ENCODE results near the gene JADE1.

DNA sequence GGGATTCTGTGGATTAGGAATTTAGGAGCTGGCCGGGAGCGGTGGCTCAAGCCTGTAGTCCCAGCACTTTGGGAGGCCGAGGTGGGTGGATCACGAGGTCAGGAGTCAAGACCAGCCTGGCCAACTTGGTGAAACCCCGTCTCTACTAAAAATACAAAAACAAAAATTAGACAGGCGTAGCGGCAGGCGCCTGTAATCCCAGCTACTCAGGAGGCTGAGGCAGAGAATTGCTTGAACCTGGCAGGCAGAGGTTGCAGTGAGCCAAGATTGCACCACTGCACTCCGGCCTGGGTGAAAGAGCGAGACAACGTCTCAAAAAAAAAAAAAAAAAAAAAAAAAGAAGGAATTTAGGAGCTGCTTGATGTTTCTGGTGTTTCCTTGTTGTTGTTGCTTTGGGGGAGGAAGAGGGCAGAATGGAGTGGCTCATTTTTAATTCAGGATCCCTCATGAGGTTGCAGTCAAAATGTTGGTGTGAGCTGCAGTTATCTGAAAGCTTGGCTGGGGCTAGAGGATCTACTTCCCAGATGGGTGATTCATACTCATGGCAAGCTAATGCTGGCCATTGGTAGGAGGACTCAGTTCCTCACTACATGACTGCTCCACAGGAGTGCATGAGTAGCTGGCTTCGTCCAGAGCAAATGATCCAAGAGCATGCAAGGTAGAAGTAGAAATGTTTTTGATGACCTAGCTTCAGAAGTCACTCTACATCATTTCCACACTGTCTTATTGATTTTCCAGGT is 26.5 kb upstream of the JADE1 start:
- TF ChIP-seq EZH2 (IDR thresholded peaks at IDR 0.05; ENCODE audit: insufficient read depth, poor library complexity, severe bottlenecking) (no peak), EZH2phosphoT487 (IDR thresholded peaks at IDR 0.05; ENCODE audit: insufficient read depth, low read depth) (no peak)
